Peyer's patch (tissue), 4 donors: ENCODE measurements around the gene CALD1.

Experiments used
- POLR2A ChIP-seq, 2 donors: fragments of 450-650 bp; IDR thresholded peaks; one replicate each; pipeline ENCODE4 v1.5.1; 2017; ENCODE audit warnings: antibody characterized with exemption in 2 of 2, mild to moderate bottlenecking in 2 of 2, moderate library complexity in 2 of 2
- TF ChIP-seq, protein P1 (sequence below), 6 experiments: fragments of 450-650 bp in 4 of 6; fragments of 200-600 bp in 2 of 6; sonication (generic) in 1 of 6; IDR thresholded peaks; one replicate each; pipeline ENCODE4 v1.5.1; 2017 to 2019; ENCODE audit warnings: antibody characterized with exemption in 6 of 6, mild to moderate bottlenecking in 3 of 6, moderate library complexity in 1 of 6

DNA sequence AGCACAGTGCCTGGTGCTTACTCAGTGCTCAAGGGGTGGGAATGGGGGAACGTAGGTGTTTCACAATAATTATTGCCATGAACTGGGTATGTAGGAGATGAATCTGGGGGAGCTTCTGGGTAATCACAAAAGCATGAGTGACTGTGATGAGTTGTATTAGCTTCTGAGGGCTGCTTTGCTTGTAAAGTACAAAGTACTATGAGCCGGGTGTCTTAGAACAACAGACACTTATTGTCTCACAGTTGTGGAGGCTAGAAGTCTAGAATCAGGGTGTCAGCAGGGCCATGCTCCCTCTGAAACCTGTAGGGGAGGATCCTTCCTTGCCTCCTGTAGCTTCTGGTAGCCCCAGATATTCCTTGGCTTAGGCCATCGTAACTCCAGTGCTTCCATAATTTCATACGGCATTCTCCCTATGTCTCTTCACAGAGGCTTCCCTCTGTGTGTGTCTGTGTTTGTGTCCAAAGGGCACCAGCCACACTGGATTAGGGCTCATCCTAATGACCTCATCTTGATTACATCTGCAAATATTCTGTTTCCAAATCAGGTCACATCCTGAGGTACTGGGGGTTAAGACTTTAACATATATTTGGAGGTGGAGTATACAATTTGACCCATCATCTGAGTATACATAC is 122.1 kb downstream of the CALD1 start:
- TF ChIP-seq, protein P1, sequence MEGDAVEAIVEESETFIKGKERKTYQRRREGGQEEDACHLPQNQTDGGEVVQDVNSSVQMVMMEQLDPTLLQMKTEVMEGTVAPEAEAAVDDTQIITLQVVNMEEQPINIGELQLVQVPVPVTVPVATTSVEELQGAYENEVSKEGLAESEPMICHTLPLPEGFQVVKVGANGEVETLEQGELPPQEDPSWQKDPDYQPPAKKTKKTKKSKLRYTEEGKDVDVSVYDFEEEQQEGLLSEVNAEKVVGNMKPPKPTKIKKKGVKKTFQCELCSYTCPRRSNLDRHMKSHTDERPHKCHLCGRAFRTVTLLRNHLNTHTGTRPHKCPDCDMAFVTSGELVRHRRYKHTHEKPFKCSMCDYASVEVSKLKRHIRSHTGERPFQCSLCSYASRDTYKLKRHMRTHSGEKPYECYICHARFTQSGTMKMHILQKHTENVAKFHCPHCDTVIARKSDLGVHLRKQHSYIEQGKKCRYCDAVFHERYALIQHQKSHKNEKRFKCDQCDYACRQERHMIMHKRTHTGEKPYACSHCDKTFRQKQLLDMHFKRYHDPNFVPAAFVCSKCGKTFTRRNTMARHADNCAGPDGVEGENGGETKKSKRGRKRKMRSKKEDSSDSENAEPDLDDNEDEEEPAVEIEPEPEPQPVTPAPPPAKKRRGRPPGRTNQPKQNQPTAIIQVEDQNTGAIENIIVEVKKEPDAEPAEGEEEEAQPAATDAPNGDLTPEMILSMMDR (IDR thresholded peaks at IDR 0.05), result no peak
- TF ChIP-seq POLR2A (IDR thresholded peaks at IDR 0.05), result no peak
